Keratinocyte (primary cell): ENCODE measurements around the gene ENDOG.
A peak's percentile ranks its signal among the peaks of the same experiment; 100 is the strongest.

Experiments
- CTCF ChIP-seq, 3 experiments: IDR thresholded peaks in 1 of 3; conservative IDR thresholded peaks in 1 of 3; optimal IDR thresholded peaks in 1 of 3; 2 replicates in 2 of 3; 3 replicates in 1 of 3; pipeline versions ENCODE3 to v1.5.1; 2011; ENCODE audit warnings: low read length in 3 of 3, mild to moderate bottlenecking in 3 of 3, moderate library complexity in 2 of 3, control low read depth in 1 of 3, inconsistent platforms in 1 of 3; ENCODE audit not compliant: insufficient read depth in 2 of 3; ENCODE audit errors: extremely low read depth in 1 of 3
- EZH2 ChIP-seq: IDR thresholded peaks from one replicate; pipeline ENCODE4 v1.6.1; 2012; ENCODE audit warnings: inconsistent platforms, mild to moderate bottlenecking, low read length, moderate library complexity

GRCh38 chr9:128845186-128845931 lies 27.1 kb downstream of the ENDOG start:
- TF ChIP-seq EZH2 (no peak), CTCF (optimal IDR thresholded peaks at IDR 0.05 in 1 of 3, IDR thresholded peaks at IDR 0.05 in 1 of 3, conservative IDR thresholded peaks at IDR 0.05 in 1 of 3; ENCODE audit: extremely low read depth in 1 of 3, insufficient read depth in 2 of 3, low read length in 3 of 3) (peak; percentile 70 to 82 (median 70))
